ENCODE results near the gene PCDHGB3.
A peak's percentile ranks its signal among the peaks of the same experiment; 100 is the strongest.
"Not testable (repeated sequence)": the region's sequence is repeated elsewhere in the genome, so short reads cannot be mapped to it uniquely, and the experiment has no call there.

Gene PCDHGB3

DNA sequence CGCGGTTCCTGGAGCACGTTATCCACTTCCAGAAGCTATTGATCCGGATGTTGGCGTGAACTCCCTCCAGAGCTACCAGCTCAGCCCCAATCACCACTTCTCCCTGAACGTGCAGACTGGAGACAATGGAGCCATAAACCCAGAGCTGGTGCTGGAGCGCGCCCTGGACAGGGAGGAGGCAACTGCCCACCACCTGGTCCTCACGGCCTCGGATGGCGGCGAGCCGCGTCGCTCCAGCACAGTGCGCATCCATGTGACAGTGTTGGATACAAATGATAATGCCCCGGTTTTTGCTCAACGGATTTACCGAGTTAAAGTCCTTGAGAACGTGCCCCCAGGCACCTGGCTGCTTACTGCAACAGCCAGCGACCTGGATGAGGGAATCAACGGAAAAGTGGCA is 33.3 kb downstream of the PCDHGB3 start:
- no peak overlapping the region for H3K9ac ChIP-seq (ENCODE audit: low read length)
- peaks cover 36% of the 10 kb centered on the region for H3K27me3 ChIP-seq (ENCODE audit: control insufficient read depth, insufficient read depth, low read length)
- peaks cover 44% of the 10 kb centered on the region for H3K9me3 ChIP-seq (ENCODE audit: control insufficient read depth, low read length)
- H3K4me3 ChIP-seq (ENCODE audit: low read length), result no peak overlapping the region
- H3K4me1 ChIP-seq (ENCODE audit: control insufficient read depth, insufficient read depth, low read length), result no peaks in the 10 kb centered on the region
- H3K36me3 ChIP-seq (ENCODE audit: control insufficient read depth, insufficient read depth, low read length), result no peaks in the 10 kb centered on the region

GRCh38 chr5:141407790-141408505 is 37.9 kb downstream of the PCDHGB3 start, which contains the start of gene PCDHGB6:
Gene PCDHGB6 (plus strand): TSS chr5:141408021. CDS start chr5:141408203, 182 bp downstream.
- H3K36me3 ChIP-seq (ENCODE audit: control insufficient read depth, insufficient read depth, low read length); H3K9ac ChIP-seq (ENCODE audit: low read length); H3K4me3 ChIP-seq (ENCODE audit: low read length); H3K4me1 ChIP-seq (ENCODE audit: control insufficient read depth, insufficient read depth, low read length): not testable (repeated sequence)
- Histone ChIP-seq H3K27me3 (ENCODE audit: control insufficient read depth, insufficient read depth, low read length) (peaks cover 31% of the 10 kb centered on the region), H3K9me3 (ENCODE audit: control insufficient read depth, low read length) (peaks cover 39% of the 10 kb centered on the region)

- no peaks in the 10 kb centered on the region for H3K36me3 ChIP-seq (ENCODE audit: control insufficient read depth, insufficient read depth, low read length)
- H3K9ac ChIP-seq (ENCODE audit: low read length), result no peak overlapping the region
- peaks cover 23% of the 10 kb centered on the region for H3K27me3 ChIP-seq (ENCODE audit: control insufficient read depth, insufficient read depth, low read length)
- H3K4me3 ChIP-seq (ENCODE audit: low read length), result no peak overlapping the region
- no peaks in the 10 kb centered on the region for H3K4me1 ChIP-seq (ENCODE audit: control insufficient read depth, insufficient read depth, low read length)
- peaks cover 43% of the 10 kb centered on the region for H3K9me3 ChIP-seq (ENCODE audit: control insufficient read depth, low read length)
Measured at GRCh38 chr5:141409598-141410306, 39.7 kb downstream of the PCDHGB3 start.

GRCh38 chr5:141411575-141411974 is 41.5 kb downstream of the PCDHGB3 start:
- Histone ChIP-seq H3K36me3 (ENCODE audit: control insufficient read depth, insufficient read depth, low read length) (no peaks in the 10 kb centered on the region), H3K9ac (ENCODE audit: low read length) (no peak overlapping the region), H3K4me1 (ENCODE audit: control insufficient read depth, insufficient read depth, low read length) (no peaks in the 10 kb centered on the region), H3K9me3 (ENCODE audit: control insufficient read depth, low read length) (peaks cover 44% of the 10 kb centered on the region), H3K4me3 (ENCODE audit: low read length) (no peak overlapping the region), H3K27me3 (ENCODE audit: control insufficient read depth, insufficient read depth, low read length) (peaks cover 23% of the 10 kb centered on the region)

DNA sequence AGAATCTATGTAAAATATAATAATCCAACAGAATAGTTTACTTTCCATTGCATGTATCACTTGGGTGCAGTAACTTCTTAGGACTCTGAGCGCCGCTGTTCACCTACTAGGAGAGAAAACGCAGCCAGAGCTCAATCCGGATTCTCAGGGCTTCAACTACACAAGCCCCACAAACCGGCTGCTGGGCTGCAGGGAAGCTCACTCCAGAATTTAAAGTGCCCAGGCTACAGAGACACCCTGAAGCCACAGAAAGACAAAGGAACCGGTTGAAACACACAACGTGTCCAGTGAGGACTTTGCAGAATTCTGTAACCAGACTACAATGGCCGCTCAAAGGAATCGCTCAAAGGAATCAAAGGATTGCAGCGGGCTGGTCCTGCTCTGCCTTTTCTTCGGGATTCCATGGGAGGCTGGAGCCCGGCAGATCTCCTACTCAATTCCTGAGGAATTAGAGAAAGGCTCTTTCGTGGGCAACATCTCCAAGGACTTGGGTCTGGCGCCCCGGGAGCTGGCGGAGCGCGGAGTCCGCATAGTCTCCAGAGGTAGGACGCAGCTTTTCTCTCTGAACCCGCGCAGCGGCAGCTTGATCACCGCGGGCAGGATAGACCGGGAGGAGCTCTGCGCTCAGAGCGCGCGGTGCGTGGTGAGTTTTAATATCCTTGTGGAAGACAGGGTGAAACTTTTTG is 43.0 kb downstream of the PCDHGB3 start, which contains the start of gene PCDHGA10:
Gene PCDHGA10, plus strand, starts transcription at position 134 of the 686 bp plus-strand sequence. Its CDS starts 189 bp downstream, at position 323.
- no peaks in the 10 kb centered on the region for H3K36me3 ChIP-seq (ENCODE audit: control insufficient read depth, insufficient read depth, low read length)
- peak within 1 kb of the TSS; percentile 54 for H3K4me3 ChIP-seq (ENCODE audit: low read length)
- H3K9me3 ChIP-seq (ENCODE audit: control insufficient read depth, low read length), result peaks cover 36% of the 10 kb centered on the region
- peaks cover 20% of the 10 kb centered on the region for H3K27me3 ChIP-seq (ENCODE audit: control insufficient read depth, insufficient read depth, low read length)
- H3K4me1 ChIP-seq (ENCODE audit: control insufficient read depth, insufficient read depth, low read length), result no peaks in the 10 kb centered on the region
- peak within 1 kb of the TSS; percentile 56 for H3K9ac ChIP-seq (ENCODE audit: low read length)

- no peaks in the 10 kb centered on the region for H3K4me1 ChIP-seq (ENCODE audit: control insufficient read depth, insufficient read depth, low read length)
- peaks cover 17% of the 10 kb centered on the region for H3K27me3 ChIP-seq (ENCODE audit: control insufficient read depth, insufficient read depth, low read length)
- peaks cover 41% of the 10 kb centered on the region for H3K9me3 ChIP-seq (ENCODE audit: control insufficient read depth, low read length)
- H3K9ac ChIP-seq (ENCODE audit: low read length), result peak overlapping the region; percentile 56
- H3K4me3 ChIP-seq (ENCODE audit: low read length), result peak overlapping the region; percentile 54
- H3K36me3 ChIP-seq (ENCODE audit: control insufficient read depth, insufficient read depth, low read length), result no peaks in the 10 kb centered on the region
Measured at GRCh38 chr5:141413540-141414069, 43.6 kb downstream of the PCDHGB3 start.

DNA sequence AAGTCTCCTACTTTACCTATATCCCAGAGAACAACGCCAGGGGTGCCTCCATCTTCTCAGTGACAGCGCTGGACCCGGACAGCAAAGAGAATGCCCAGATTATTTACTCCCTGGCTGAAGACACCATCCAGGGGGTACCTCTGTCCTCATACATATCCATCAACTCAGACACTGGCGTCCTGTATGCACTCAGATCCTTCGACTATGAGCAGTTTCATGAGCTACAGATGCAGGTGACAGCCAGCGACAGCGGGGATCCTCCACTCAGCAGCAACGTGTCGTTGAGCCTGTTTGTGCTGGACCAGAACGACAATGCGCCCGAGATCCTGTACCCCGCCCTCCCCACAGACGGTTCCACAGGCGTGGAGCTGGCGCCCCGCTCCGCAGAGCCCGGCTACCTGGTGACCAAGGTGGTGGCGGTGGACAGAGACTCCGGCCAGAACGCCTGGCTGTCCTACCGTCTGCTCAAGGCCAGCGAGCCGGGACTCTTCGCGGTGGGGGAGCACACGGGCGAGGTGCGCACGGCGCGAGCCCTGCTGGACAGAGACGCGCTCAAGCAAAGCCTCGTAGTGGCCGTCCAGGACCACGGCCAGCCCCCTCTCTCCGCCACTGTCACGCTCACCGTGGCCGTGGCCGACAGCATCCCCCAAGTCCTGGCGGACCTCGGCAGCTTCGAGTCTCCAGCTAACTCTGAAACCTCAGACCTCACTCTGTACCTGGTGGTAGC is 44.7 kb downstream of the PCDHGB3 start:
- Histone ChIP-seq H3K9me3 (ENCODE audit: control insufficient read depth, low read length) (peaks cover 42% of the 10 kb centered on the region), H3K27me3 (ENCODE audit: control insufficient read depth, insufficient read depth, low read length) (peaks cover 12% of the 10 kb centered on the region)
- not testable (repeated sequence) for H3K9ac ChIP-seq (ENCODE audit: low read length); H3K4me1 ChIP-seq (ENCODE audit: control insufficient read depth, insufficient read depth, low read length); H3K4me3 ChIP-seq (ENCODE audit: low read length); H3K36me3 ChIP-seq (ENCODE audit: control insufficient read depth, insufficient read depth, low read length)

DNA sequence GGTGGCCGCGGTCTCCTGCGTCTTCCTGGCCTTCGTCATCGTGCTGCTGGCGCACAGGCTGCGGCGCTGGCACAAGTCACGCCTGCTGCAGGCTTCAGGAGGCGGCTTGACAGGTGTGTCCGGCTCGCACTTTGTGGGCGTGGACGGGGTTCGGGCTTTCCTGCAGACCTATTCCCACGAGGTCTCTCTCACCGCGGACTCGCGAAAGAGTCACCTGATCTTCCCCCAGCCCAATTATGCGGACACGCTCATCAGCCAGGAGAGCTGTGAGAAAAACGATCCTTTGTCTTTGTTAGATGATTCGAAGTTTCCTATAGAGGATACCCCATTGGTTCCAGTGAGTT is 45.2 kb downstream of the PCDHGB3 start:
- H3K27me3 ChIP-seq (ENCODE audit: control insufficient read depth, insufficient read depth, low read length); H3K9ac ChIP-seq (ENCODE audit: low read length); H3K4me1 ChIP-seq (ENCODE audit: control insufficient read depth, insufficient read depth, low read length); H3K4me3 ChIP-seq (ENCODE audit: low read length); H3K36me3 ChIP-seq (ENCODE audit: control insufficient read depth, insufficient read depth, low read length): not testable (repeated sequence)
- peaks cover 41% of the 10 kb centered on the region for H3K9me3 ChIP-seq (ENCODE audit: control insufficient read depth, low read length)

GRCh38 chr5:141417494-141418172 is 47.6 kb downstream of the PCDHGB3 start, which contains the start of gene PCDHGB7:
Gene PCDHGB7 (plus strand): TSS chr5:141417677. CDS start chr5:141417860, 183 bp downstream.
- H3K4me1 ChIP-seq (ENCODE audit: control insufficient read depth, insufficient read depth, low read length); H3K36me3 ChIP-seq (ENCODE audit: control insufficient read depth, insufficient read depth, low read length); H3K9ac ChIP-seq (ENCODE audit: low read length): not testable (repeated sequence)
- Histone ChIP-seq H3K4me3 (ENCODE audit: low read length) (peak within 1 kb of the TSS; percentile 10), H3K27me3 (ENCODE audit: control insufficient read depth, insufficient read depth, low read length) (peaks cover 11% of the 10 kb centered on the region), H3K9me3 (ENCODE audit: control insufficient read depth, low read length) (peaks cover 61% of the 10 kb centered on the region)

GRCh38 chr5:141419074-141419880 is 49.2 kb downstream of the PCDHGB3 start:
- Histone ChIP-seq H3K9ac (ENCODE audit: low read length) (no peak overlapping the region), H3K4me1 (ENCODE audit: control insufficient read depth, insufficient read depth, low read length) (no peaks in the 10 kb centered on the region), H3K27me3 (ENCODE audit: control insufficient read depth, insufficient read depth, low read length) (peaks cover 13% of the 10 kb centered on the region), H3K36me3 (ENCODE audit: control insufficient read depth, insufficient read depth, low read length) (no peaks in the 10 kb centered on the region), H3K4me3 (ENCODE audit: low read length) (no peak overlapping the region), H3K9me3 (ENCODE audit: control insufficient read depth, low read length) (peaks cover 52% of the 10 kb centered on the region)

Data from mucosa of stomach (tissue), 1 donor.